Muscle of arm (tissue), 12 donors: Measurements from ENCODE around the gene GDPD5. TPM values are rescaled to one million over a fixed set of nuclear protein-coding genes. Genes with fewer than 3 reads are reported as not detected.

Experiments
- DNase-seq: peaks from one replicate; pipeline ENCODE4 v3.0.0-alpha.2; 2013
- polyA plus RNA-seq, 12 donors: library from polyadenylated mRNA; unstranded; fragments of 120-200 nt; gene quantifications; one replicate each; pipeline ENCODE4 v1.2.1, GENCODE V29; 2013; ENCODE audit not compliant: insufficient read length in 12 of 12

GDPD5 gene
- polyA plus RNA-seq, 12 donors: 11.2 to 24.9 (median 20.3) TPM; not detected in 1

- DNase-seq: no peak
These were observed 76.0 kb downstream of the GDPD5 start for GRCh38 chr11:75449776-75450175.

GRCh38 chr11:75449271-75449670 is 76.5 kb downstream of the GDPD5 start:
- DNase-seq: no peak

GRCh38 chr11:75447415-75447814 is 78.3 kb downstream of the GDPD5 start:
- DNase-seq: no peak

GRCh38 chr11:75445315-75445953 is 80.3 kb downstream of the GDPD5 start:
- peak; percentile 66 for DNase-seq

- no peak for DNase-seq
These were observed 82.7 kb downstream of the GDPD5 start for GRCh38 chr11:75443043-75443442.

- DNase-seq: no peak
These were observed 83.4 kb downstream of the GDPD5 start for GRCh38 chr11:75442161-75442885.

- peak; percentile 40 for DNase-seq
These were observed 84.0 kb downstream of the GDPD5 start for GRCh38 chr11:75441804-75442132.

GRCh38 chr11:75440960-75441803 is 84.6 kb downstream of the GDPD5 start:
- DNase-seq: no peak

- DNase-seq: no peak
These were observed 86.1 kb downstream of the GDPD5 start for GRCh38 chr11:75439495-75440120.

- no peak for DNase-seq
These were observed 86.7 kb downstream of the GDPD5 start for GRCh38 chr11:75439026-75439425.

GRCh38 chr11:75437966-75438659 is 87.6 kb downstream of the GDPD5 start:
- DNase-seq: no peak

- no peak for DNase-seq
These were observed 88.9 kb downstream of the GDPD5 start for GRCh38 chr11:75436806-75437205.

- no peak for DNase-seq
These were observed 90.2 kb downstream of the GDPD5 start for GRCh38 chr11:75435571-75435925.

- DNase-seq: no peak
These were observed 90.7 kb downstream of the GDPD5 start for GRCh38 chr11:75434886-75435570.

- DNase-seq: no peak
These were observed 91.7 kb downstream of the GDPD5 start for GRCh38 chr11:75434051-75434450.

- no peak for DNase-seq
These were observed 92.3 kb downstream of the GDPD5 start for GRCh38 chr11:75433443-75433842.

GRCh38 chr11:75432911-75433321 is 92.8 kb downstream of the GDPD5 start, which contains the start of gene KLHL35:
KLHL35 (minus strand) TSS chr11:75433203; CDS start chr11:75430629, 2,574 bp downstream.
- DNase-seq: no peak

GRCh38 chr11:75431533-75432525 is 93.9 kb downstream of the GDPD5 start:
- DNase-seq: no peak

GRCh38 chr11:75430714-75431532 is 94.8 kb downstream of the GDPD5 start:
- no peak for DNase-seq
